WERI-Rb-1 (cell line): Measurements from ENCODE around the gene RUVBL1.

Source experiments
- DNase-seq: peaks from one replicate; pipeline ENCODE4 v3.0.0-alpha.2; 2020
- H3K27ac ChIP-seq: fragments of 250-450 bp; sonication (Bioruptor Pico); 2 replicates; pipeline ENCODE4 v1.5.1; 2020; ENCODE audit warnings: mild to moderate bottlenecking, moderate library complexity
- H3K27me3 ChIP-seq: fragments of 250-450 bp; sonication (Bioruptor Pico); 2 replicates; pipeline ENCODE4 v1.5.1; 2021; ENCODE audit warnings: mild to moderate bottlenecking, low read depth, moderate library complexity; ENCODE audit not compliant: insufficient read depth, severe bottlenecking
- H3K36me3 ChIP-seq: fragments of 250-450 bp; sonication (Bioruptor Pico); 2 replicates; pipeline ENCODE4 v1.5.1; 2020; ENCODE audit warnings: mild to moderate bottlenecking, moderate library complexity
- H3K4me3 ChIP-seq: 2 replicates; pipeline ENCODE4 v1.5.1; 2011; ENCODE audit warnings: low read depth, mild to moderate bottlenecking, control low read depth, low read length
- H3K9me3 ChIP-seq: fragments of 250-450 bp; sonication (Bioruptor Pico); 2 replicates; pipeline ENCODE4 v1.5.1; 2021; ENCODE audit warnings: mild to moderate bottlenecking, moderate library complexity; ENCODE audit not compliant: severe bottlenecking
- TF ChIP-seq, protein P1 (sequence below): IDR thresholded peaks from 2 replicates; pipeline ENCODE4 v1.5.1; 2011; ENCODE audit warnings: low read depth, mild to moderate bottlenecking, control low read depth, inconsistent platforms, low read length

RUVBL1 gene

DNA sequence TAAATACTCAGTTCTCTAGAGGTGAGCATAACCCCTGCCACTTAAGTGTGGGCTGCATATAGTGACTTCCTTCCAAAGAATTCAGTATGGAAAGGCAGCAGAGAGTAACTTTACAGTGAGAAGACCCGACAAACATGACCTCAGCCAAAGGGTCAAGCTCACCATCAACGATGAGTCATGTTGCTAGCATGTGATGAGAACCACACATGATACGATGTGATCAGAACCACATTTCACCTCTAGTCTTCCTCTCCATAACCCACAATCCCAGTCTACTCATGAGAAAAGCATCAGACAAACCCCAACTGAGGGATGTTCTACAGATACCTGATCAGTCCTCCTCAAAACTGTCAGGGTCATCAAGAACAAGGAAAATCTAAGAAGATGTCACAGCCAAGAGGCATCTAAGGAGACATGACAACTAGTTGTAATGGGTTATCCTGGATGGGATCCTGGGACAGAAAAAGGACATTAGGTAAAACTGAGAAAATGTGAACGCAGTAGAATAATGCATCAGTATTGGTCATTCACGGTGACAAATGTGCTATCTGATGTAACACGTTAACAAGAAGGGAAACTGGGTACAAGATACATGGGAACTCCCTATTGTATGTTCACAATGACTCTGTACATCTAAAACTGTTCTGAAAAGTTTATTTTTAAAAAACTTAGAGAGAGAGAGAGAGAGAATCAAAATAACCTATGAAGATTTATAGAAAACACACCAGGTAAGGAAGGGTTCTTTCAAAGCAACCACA lies 43.1 kb downstream of the RUVBL1 start:
- no peaks in the 10 kb centered on the region for H3K27me3 ChIP-seq
- no peak overlapping the region for H3K27ac ChIP-seq
- no peak overlapping the region for H3K4me3 ChIP-seq
- TF ChIP-seq, protein P1, sequence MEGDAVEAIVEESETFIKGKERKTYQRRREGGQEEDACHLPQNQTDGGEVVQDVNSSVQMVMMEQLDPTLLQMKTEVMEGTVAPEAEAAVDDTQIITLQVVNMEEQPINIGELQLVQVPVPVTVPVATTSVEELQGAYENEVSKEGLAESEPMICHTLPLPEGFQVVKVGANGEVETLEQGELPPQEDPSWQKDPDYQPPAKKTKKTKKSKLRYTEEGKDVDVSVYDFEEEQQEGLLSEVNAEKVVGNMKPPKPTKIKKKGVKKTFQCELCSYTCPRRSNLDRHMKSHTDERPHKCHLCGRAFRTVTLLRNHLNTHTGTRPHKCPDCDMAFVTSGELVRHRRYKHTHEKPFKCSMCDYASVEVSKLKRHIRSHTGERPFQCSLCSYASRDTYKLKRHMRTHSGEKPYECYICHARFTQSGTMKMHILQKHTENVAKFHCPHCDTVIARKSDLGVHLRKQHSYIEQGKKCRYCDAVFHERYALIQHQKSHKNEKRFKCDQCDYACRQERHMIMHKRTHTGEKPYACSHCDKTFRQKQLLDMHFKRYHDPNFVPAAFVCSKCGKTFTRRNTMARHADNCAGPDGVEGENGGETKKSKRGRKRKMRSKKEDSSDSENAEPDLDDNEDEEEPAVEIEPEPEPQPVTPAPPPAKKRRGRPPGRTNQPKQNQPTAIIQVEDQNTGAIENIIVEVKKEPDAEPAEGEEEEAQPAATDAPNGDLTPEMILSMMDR = no peak
- H3K36me3 ChIP-seq = peaks cover 42% of the 10 kb centered on the region
- no peaks in the 10 kb centered on the region for H3K9me3 ChIP-seq
- DNase-seq = no peak

DNA sequence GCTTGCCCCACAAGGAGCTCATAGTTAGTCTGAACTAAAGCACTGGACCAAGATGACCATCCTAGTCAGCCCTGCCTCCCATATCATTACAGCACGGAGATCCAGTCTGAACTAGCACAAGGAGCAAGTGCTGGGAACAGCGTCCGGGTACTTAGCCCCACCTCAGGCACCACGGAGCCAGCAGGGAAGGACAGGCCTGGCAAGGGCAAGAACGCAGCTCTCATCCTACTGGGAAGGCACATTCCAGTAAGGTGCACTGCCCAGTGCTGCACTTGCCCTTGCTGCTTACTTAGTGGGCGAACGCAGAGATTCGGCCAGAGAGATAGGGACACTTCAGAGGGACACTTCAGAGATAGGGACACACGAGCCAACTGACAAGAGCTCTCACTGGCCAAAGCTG lies 43.8 kb downstream of the RUVBL1 start:
- no peak overlapping the region for H3K4me3 ChIP-seq
- peaks cover 35% of the 10 kb centered on the region for H3K36me3 ChIP-seq
- no peaks in the 10 kb centered on the region for H3K27me3 ChIP-seq
- no peak overlapping the region for H3K27ac ChIP-seq
- TF ChIP-seq, protein P1 = no peak
- no peak for DNase-seq
- H3K9me3 ChIP-seq = no peaks in the 10 kb centered on the region

DNA sequence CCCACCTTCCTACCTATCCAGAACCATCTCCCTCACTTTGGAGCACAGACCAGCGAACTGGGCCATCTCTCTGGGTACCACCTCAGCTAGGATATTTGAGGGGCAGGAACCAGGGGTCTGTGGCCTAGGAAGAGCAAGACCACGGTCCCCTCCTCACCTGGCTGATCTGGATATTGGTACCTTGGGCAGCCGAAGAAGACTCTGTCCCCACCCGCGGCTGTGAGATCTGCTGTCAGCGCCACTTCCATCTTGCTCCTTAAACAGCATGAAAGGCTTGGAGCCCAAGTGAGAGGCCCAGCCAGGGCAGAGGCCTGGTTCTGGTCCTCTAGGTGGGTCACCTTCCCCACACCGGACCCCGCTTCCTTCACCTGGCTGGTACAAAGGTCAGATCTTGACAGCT lies 44.7 kb downstream of the RUVBL1 start:
- no peaks in the 10 kb centered on the region for H3K9me3 ChIP-seq
- peaks cover 28% of the 10 kb centered on the region for H3K36me3 ChIP-seq
- H3K27me3 ChIP-seq = no peaks in the 10 kb centered on the region
- TF ChIP-seq, protein P1 = no peak
- no peak for DNase-seq
- H3K4me3 ChIP-seq = no peak overlapping the region
- H3K27ac ChIP-seq = no peak overlapping the region

DNA sequence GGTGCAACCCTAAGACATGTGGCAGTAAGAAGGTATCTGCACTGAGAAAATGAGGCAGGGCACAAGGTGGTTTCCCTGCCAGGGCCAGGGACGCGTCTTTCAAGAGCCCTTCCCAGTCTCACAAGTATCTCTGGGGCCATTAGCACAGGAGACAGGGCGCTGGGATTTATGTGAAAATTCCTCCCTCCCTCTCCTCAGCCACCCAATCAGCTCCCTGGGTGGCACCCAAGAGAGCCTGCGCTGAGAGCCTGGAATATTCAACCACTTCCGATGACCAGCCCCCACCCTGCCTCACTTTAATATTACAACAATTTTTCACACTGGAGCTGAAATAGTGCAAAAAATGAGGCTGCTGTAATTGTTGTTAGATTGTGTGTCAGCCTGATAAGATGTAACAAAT lies 45.3 kb downstream of the RUVBL1 start:
- Histone ChIP-seq H3K27me3 (no peaks in the 10 kb centered on the region), H3K27ac (no peak overlapping the region), H3K4me3 (no peak overlapping the region), H3K9me3 (no peaks in the 10 kb centered on the region), H3K36me3 (peaks cover 34% of the 10 kb centered on the region)
- DNase-seq = no peak
- TF ChIP-seq, protein P1 = no peak

DNA sequence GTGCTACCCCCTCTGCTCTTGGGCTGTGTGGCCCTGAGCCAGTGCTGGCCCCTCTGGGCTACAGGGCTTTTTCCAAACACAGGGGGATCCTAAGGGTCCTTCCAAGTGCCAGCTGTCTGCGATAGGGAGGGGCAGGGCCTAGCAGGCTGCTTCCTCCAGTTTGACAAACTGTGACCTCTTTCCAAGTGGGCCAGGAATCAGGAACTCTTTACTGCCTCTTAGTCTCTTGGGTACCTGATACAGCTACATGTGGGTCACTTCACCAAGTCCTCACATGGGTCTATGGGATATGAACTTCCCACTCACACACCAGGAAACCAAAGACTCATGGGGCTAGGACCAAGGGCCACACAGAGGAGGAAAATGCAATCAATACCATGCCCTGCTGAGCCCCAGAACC lies 45.9 kb downstream of the RUVBL1 start:
- no peak overlapping the region for H3K27ac ChIP-seq
- TF ChIP-seq, protein P1 = no peak
- no peak overlapping the region for H3K4me3 ChIP-seq
- no peak for DNase-seq
- H3K36me3 ChIP-seq = peaks cover 33% of the 10 kb centered on the region
- H3K27me3 ChIP-seq = no peaks in the 10 kb centered on the region
- H3K9me3 ChIP-seq = no peaks in the 10 kb centered on the region

DNA sequence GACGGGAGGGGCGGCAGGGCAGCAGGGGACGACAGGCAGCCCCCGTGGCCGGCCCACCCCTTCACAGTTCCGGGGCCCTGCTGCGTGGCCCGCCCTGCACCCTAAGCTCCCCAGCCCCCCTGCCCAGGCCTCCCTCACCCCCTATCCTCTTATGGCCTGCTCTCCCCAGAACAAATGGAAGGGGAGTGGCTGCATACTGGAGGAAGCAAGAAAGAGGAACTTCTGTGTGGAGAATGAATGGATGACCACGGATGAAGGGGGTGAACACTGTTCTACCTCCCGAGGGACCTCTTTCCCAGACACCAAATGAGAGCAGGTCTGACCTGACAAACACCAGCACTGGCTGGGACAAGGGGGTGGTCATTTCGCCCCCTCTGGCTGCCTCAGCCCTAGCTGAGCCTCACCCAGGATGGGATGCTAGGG lies 46.4 kb downstream of the RUVBL1 start:
- no peak for DNase-seq
- Histone ChIP-seq H3K4me3 (peak overlapping the region; percentile 47), H3K27me3 (no peaks in the 10 kb centered on the region), H3K27ac (no peak overlapping the region), H3K9me3 (no peaks in the 10 kb centered on the region), H3K36me3 (peaks cover 33% of the 10 kb centered on the region)
- TF ChIP-seq, protein P1 = no peak
